Activated CD8-positive, alpha-beta memory T cell treated with anti-CD3 and anti-CD28 coated beads for 48 hours (primary cell): Measurements from ENCODE around the gene GPHA2.
A peak's percentile ranks its signal among the peaks of the same experiment; 100 is the strongest.

Experiments
- DNase-seq, 3 experiments: peaks; one replicate each; pipeline ENCODE4 v3.0.0-alpha.2; 2020; ENCODE audit warnings: low read depth in 2 of 3, low spot score in 2 of 3

Gene GPHA2

GRCh38 chr11:64930340-64930739 lies 5.4 kb downstream of the GPHA2 start:
- no peak for DNase-seq

GRCh38 chr11:64929625-64930024 lies 6.1 kb downstream of the GPHA2 start:
- no peak for DNase-seq

- no peak for DNase-seq
Measured at GRCh38 chr11:64928957-64929356, 6.7 kb downstream of the GPHA2 start.

GRCh38 chr11:64926689-64927088 lies 9.0 kb downstream of the GPHA2 start:
- DNase-seq, result no peak

GRCh38 chr11:64925536-64926436 lies 9.9 kb downstream of the GPHA2 start:
- no peak for DNase-seq

- no peak for DNase-seq
Measured at GRCh38 chr11:64924910-64925284, 10.8 kb downstream of the GPHA2 start.

GRCh38 chr11:64923944-64924909 lies 11.5 kb downstream of the GPHA2 start, which contains the start of gene PPP2R5B:
Gene PPP2R5B (plus strand): TSS chr11:64924689. CDS start chr11:64925735, 1,046 bp downstream.
- peak; percentile 71 to 76 (median 74) for DNase-seq

GRCh38 chr11:64923151-64923661 lies 12.5 kb downstream of the GPHA2 start:
- no peak for DNase-seq

- no peak for DNase-seq
Measured at GRCh38 chr11:64921384-64921783, 14.3 kb downstream of the GPHA2 start.

GRCh38 chr11:64920124-64920523 lies 15.6 kb downstream of the GPHA2 start:
- DNase-seq, result no peak

GRCh38 chr11:64919627-64920026 lies 16.1 kb downstream of the GPHA2 start:
- no peak for DNase-seq

- no peak for DNase-seq
Measured at GRCh38 chr11:64918017-64918416, 17.7 kb downstream of the GPHA2 start.

- DNase-seq, result no peak
Measured at GRCh38 chr11:64917663-64917995, 18.1 kb downstream of the GPHA2 start.

GRCh38 chr11:64916775-64917662 lies 18.7 kb downstream of the GPHA2 start, which contains the start of gene ATG2A:
Gene ATG2A (minus strand): TSS chr11:64917209. CDS start chr11:64917135, 74 bp downstream.
- DNase-seq, result peak; percentile 94 to 96 (median 95)

- DNase-seq, result no peak
Measured at GRCh38 chr11:64916040-64916774, 19.5 kb downstream of the GPHA2 start.

- no peak for DNase-seq
Measured at GRCh38 chr11:64915376-64915887, 20.3 kb downstream of the GPHA2 start.

GRCh38 chr11:64914123-64914522 lies 21.6 kb downstream of the GPHA2 start:
- no peak for DNase-seq

- no peak for DNase-seq
Measured at GRCh38 chr11:64913171-64913727, 22.4 kb downstream of the GPHA2 start.

- DNase-seq, result no peak
Measured at GRCh38 chr11:64911689-64912088, 24.0 kb downstream of the GPHA2 start.
